ENCODE measurements around the gene CRYBA4. TPM values are rescaled to one million over a fixed set of nuclear protein-coding genes. Genes with fewer than 3 reads are reported as not detected.
A peak's percentile ranks its signal among the peaks of the same experiment; 100 is the strongest.

CRYBA4 gene
- total RNA-seq, 1 experiment from 2014 or later = not detected

- ChIA-PET POLR2A (ENCODE audit: unreplicated experiment) (interaction anchor here (0.6 kb wide), 1 partner anchor 1864 kb away, joined by 4 read pairs; no protein-coding TSS in a partner anchor), CTCF (no interaction called here)
- BruUV-seq (replicated peaks) = no TSS peak
- TF ChIP-seq CTCF (conservative IDR thresholded peaks at IDR 0.05) (no peak), EZH2 (IDR thresholded peaks at IDR 0.05; ENCODE audit: low read depth) (no peak)
- Histone ChIP-seq H3K79me2 (ENCODE audit: low read depth) (no peaks in the 10 kb centered on the region), H3K4me1 (replicated peaks; ENCODE audit: insufficient read depth) (peaks cover 10% of the 10 kb centered on the region), H4K20me1 (ENCODE audit: insufficient read depth) (no peaks in the 10 kb centered on the region), H3K27ac (peak overlapping the region; percentile 11; the same call in 1 of the 2 replicates), H3K27me3 (ENCODE audit: insufficient read depth, low read depth) (peaks cover 4% of the 10 kb centered on the region; the same call in 1 of the 2 replicates), H3F3A (ENCODE audit: insufficient read depth, low read depth) (0 out of 2 replicates have a peak, but pooled peaks cover 4% of the 10 kb centered on the region), H3K4me2 (peak overlapping the region; percentile 57), H3K36me3 (ENCODE audit: low read depth) (no peaks in the 10 kb centered on the region), H3K9me3 (ENCODE audit: insufficient read depth, low read depth) (no peaks in the 10 kb centered on the region), H3K9me2 (ENCODE audit: insufficient read depth) (no peaks in the 10 kb centered on the region), H3K4me3 (peak overlapping the region; percentile 36; the same call in 1 of the 2 replicates), H2AFZ (peak overlapping the region; percentile 26; the same call in 1 of the 2 replicates)
- intact Hi-C loops (cut with micrococcal nuclease; ENCODE audit: unreplicated experiment) = no loop called here
- peak; percentile 68 to 86 for DNase-seq
Measured at GRCh38 chr22:26658671-26659478, 37.1 kb downstream of the CRYBA4 start.

- TF ChIP-seq EZH2 (IDR thresholded peaks at IDR 0.05; ENCODE audit: low read depth) = no peak
- TF ChIP-seq CTCF (conservative IDR thresholded peaks at IDR 0.05) = no peak
- Histone ChIP-seq H4K20me1 (ENCODE audit: insufficient read depth) (no peaks in the 10 kb centered on the region), H3K36me3 (ENCODE audit: low read depth) (no peaks in the 10 kb centered on the region), H3K79me2 (ENCODE audit: low read depth) (no peaks in the 10 kb centered on the region), H2AFZ (no peak overlapping the region), H3K9me3 (ENCODE audit: insufficient read depth, low read depth) (no peaks in the 10 kb centered on the region), H3K4me3 (no peak overlapping the region), H3K27ac (no peak overlapping the region), H3K9me2 (ENCODE audit: insufficient read depth) (no peaks in the 10 kb centered on the region), H3K27me3 (ENCODE audit: insufficient read depth, low read depth) (no peaks in the 10 kb centered on the region), H3K4me1 (replicated peaks; ENCODE audit: insufficient read depth) (peaks cover 10% of the 10 kb centered on the region), H3F3A (ENCODE audit: insufficient read depth, low read depth) (0 out of 2 replicates have a peak, but pooled peaks cover 4% of the 10 kb centered on the region), H3K4me2 (no peak overlapping the region)
- BruUV-seq (replicated peaks) = no TSS peak
- ChIA-PET POLR2A (ENCODE audit: unreplicated experiment) (interaction anchor here (0.6 kb wide), 1 partner anchor 178 kb away, joined by 4 read pairs; no protein-coding TSS in a partner anchor), CTCF (no interaction called here)
- no peak for DNase-seq
- intact Hi-C loops (cut with micrococcal nuclease; ENCODE audit: unreplicated experiment) = no loop called here
Measured at GRCh38 chr22:26660356-26660755, 38.6 kb downstream of the CRYBA4 start.

- BruUV-seq (replicated peaks) = no TSS peak
- no peaks in the 10 kb centered on the region for H3K27me3 ChIP-seq (ENCODE audit: insufficient read depth, low read depth)
- POLR2A ChIA-PET (ENCODE audit: unreplicated experiment) = no interaction called here
- 0 out of 2 replicates have a peak, but pooled peaks cover 4% of the 10 kb centered on the region for H3F3A ChIP-seq (ENCODE audit: insufficient read depth, low read depth)
- no peak overlapping the region for H3K4me2 ChIP-seq
- peaks cover 10% of the 10 kb centered on the region for H3K4me1 ChIP-seq (replicated peaks; ENCODE audit: insufficient read depth)
- CTCF ChIA-PET = interaction anchor here (0.6 kb wide), 1 partner anchor 192 kb away, joined by 6 read pairs; no protein-coding TSS in a partner anchor
- H4K20me1 ChIP-seq (ENCODE audit: insufficient read depth) = no peaks in the 10 kb centered on the region
- H3K9me3 ChIP-seq (ENCODE audit: insufficient read depth, low read depth) = no peaks in the 10 kb centered on the region
- intact Hi-C loops (cut with micrococcal nuclease; ENCODE audit: unreplicated experiment) = no loop called here
- no peak for DNase-seq
- H3K27ac ChIP-seq = no peak overlapping the region
- H3K79me2 ChIP-seq (ENCODE audit: low read depth) = no peaks in the 10 kb centered on the region
- H3K4me3 ChIP-seq = no peak overlapping the region
- H3K9me2 ChIP-seq (ENCODE audit: insufficient read depth) = no peaks in the 10 kb centered on the region
- TF ChIP-seq EZH2 (IDR thresholded peaks at IDR 0.05; ENCODE audit: low read depth) (no peak), CTCF (conservative IDR thresholded peaks at IDR 0.05) (no peak)
- no peak overlapping the region for H2AFZ ChIP-seq
- no peaks in the 10 kb centered on the region for H3K36me3 ChIP-seq (ENCODE audit: low read depth)
Measured at GRCh38 chr22:26660961-26661578, 39.3 kb downstream of the CRYBA4 start.

All from PC-9 (cell line).